GM23338 (cell line): ENCODE data around the gene RAB20. TPM values are rescaled to one million over a fixed set of nuclear protein-coding genes. Genes with fewer than 3 reads are reported as not detected.

Experiments used
- ATAC-seq: fragments of 200-7000 bp; cut with Tn5 transposase; 3 replicates; pipeline ENCODE4 v1.9.1; 2020
- DNase-seq: peaks from one replicate; pipeline ENCODE4 v3.0.0-alpha.2; 2015; ENCODE audit warnings: low spot score
- H2AFZ ChIP-seq: fragments of 200-600 bp; sonication (generic); 2 replicates; pipeline ENCODE4 v1.8.0; 2016; ENCODE audit warnings: antibody characterized with exemption, mild to moderate bottlenecking, moderate library complexity
- H3F3A ChIP-seq: fragments of 200-600 bp; sonication (generic); replicated peaks from 2 replicates; pipeline ENCODE4 v1.8.0; 2017; ENCODE audit warnings: antibody characterized with exemption, mixed run types, low read depth
- H3K27ac ChIP-seq: fragments of 200-600 bp; sonication (generic); 2 replicates; pipeline ENCODE4 v1.6.1; 2016; ENCODE audit warnings: low read depth
- H3K27me3 ChIP-seq: fragments of 200-600 bp; sonication (generic); 2 replicates; pipeline ENCODE4 v1.8.0; 2016; ENCODE audit warnings: mild to moderate bottlenecking, mixed run types, moderate library complexity; ENCODE audit not compliant: insufficient read depth
- H3K36me3 ChIP-seq: fragments of 200-600 bp; sonication (generic); 2 replicates; pipeline ENCODE4 v1.8.0; 2016; ENCODE audit warnings: mild to moderate bottlenecking; ENCODE audit not compliant: insufficient read depth
- H3K4me1 ChIP-seq: fragments of 200-600 bp; sonication (generic); 2 replicates; pipeline ENCODE4 v1.8.0; 2016; ENCODE audit warnings: mild to moderate bottlenecking, moderate library complexity; ENCODE audit not compliant: insufficient read depth
- H3K4me2 ChIP-seq: fragments of 200-600 bp; sonication (generic); 2 replicates; pipeline ENCODE4 v1.7.1; 2017; ENCODE audit warnings: mixed run types
- H3K4me3 ChIP-seq: fragments of 200-600 bp; sonication (generic); 2 replicates; pipeline ENCODE4 v1.6.1; 2016; ENCODE audit warnings: mixed run types
- H3K79me2 ChIP-seq: fragments of 200-600 bp; sonication (generic); replicated peaks from 2 replicates; pipeline ENCODE4 v1.8.0; 2017; ENCODE audit warnings: mild to moderate bottlenecking; ENCODE audit not compliant: insufficient read depth
- H3K9me2 ChIP-seq: fragments of 200-600 bp; sonication (generic); 2 replicates; pipeline ENCODE4 v1.8.0; 2017; ENCODE audit not compliant: insufficient read depth
- H4K20me1 ChIP-seq: fragments of 200-600 bp; sonication (generic); replicated peaks from 2 replicates; pipeline ENCODE4 v1.8.0; 2017; ENCODE audit warnings: mild to moderate bottlenecking; ENCODE audit not compliant: insufficient read depth
- H3K27ac Mint-ChIP-seq: 2 replicates; pipeline ENCODE4 v1.8.0; 2020; ENCODE audit warnings: inconsistent platforms, mild to moderate bottlenecking, moderate library complexity, mixed read lengths
- H3K27me3 Mint-ChIP-seq: 3 replicates; pipeline ENCODE4 v1.8.0; 2022; ENCODE audit warnings: low read depth, mild to moderate bottlenecking, moderate library complexity, mixed read lengths, inconsistent platforms; ENCODE audit not compliant: insufficient read depth, poor library complexity
- H3K36me3 Mint-ChIP-seq: 3 replicates; pipeline ENCODE4 v1.8.0; 2021; ENCODE audit warnings: low read depth, mild to moderate bottlenecking, inconsistent platforms, moderate library complexity, mixed read lengths
- H3K4me1 Mint-ChIP-seq: 3 replicates; pipeline ENCODE4 v1.8.0; 2020; ENCODE audit warnings: mild to moderate bottlenecking, inconsistent platforms, mixed read lengths
- H3K4me3 Mint-ChIP-seq: 3 replicates; pipeline ENCODE4 v1.8.0; 2021; ENCODE audit warnings: moderate library complexity, mild to moderate bottlenecking, inconsistent platforms, mixed read lengths
- H3K9me3 Mint-ChIP-seq: 3 replicates; pipeline ENCODE4 v1.8.0; 2020; ENCODE audit warnings: moderate library complexity, mild to moderate bottlenecking, inconsistent platforms, mixed read lengths
- EZH2 ChIP-seq: fragments of 200-600 bp; sonication (generic); IDR thresholded peaks from one replicate; pipeline ENCODE4 v1.8.0; 2017; ENCODE audit warnings: antibody characterized with exemption, mild to moderate bottlenecking, low read depth; ENCODE audit not compliant: unreplicated experiment
- EZH2phosphoT487 ChIP-seq: fragments of 200-600 bp; sonication (generic); IDR thresholded peaks from one replicate; pipeline ENCODE4 v1.8.1; 2018; ENCODE audit warnings: antibody characterized with exemption; ENCODE audit not compliant: unreplicated experiment
- JUNB ChIP-seq: IDR thresholded peaks from one replicate; pipeline ENCODE4 v1.6.1; 2016; ENCODE audit warnings: antibody characterized with exemption; ENCODE audit not compliant: unreplicated experiment
- NANOG ChIP-seq: IDR thresholded peaks from 2 replicates; pipeline ENCODE4 v1.6.1; 2016; ENCODE audit warnings: antibody characterized with exemption, borderline replicate concordance
- POLR2AphosphoS5 ChIP-seq: IDR thresholded peaks from 2 replicates; pipeline ENCODE4 v1.6.1; 2016; ENCODE audit warnings: antibody characterized with exemption, low read depth
- REST ChIP-seq: IDR thresholded peaks from one replicate; pipeline ENCODE4 v1.6.1; 2018; ENCODE audit warnings: antibody characterized with exemption; ENCODE audit not compliant: unreplicated experiment
- STAT1 ChIP-seq: IDR thresholded peaks from one replicate; pipeline ENCODE4 v1.6.1; 2016; ENCODE audit warnings: antibody characterized with exemption; ENCODE audit not compliant: unreplicated experiment
- ZNF114 ChIP-seq: fragments of 250-450 bp; sonication (Bioruptor Pico); IDR thresholded peaks from 2 replicates; pipeline ENCODE4 v1.5.0; 2020; ENCODE audit warnings: mild to moderate bottlenecking, moderate library complexity
- ZNF331 ChIP-seq: fragments of 250-450 bp; sonication (Bioruptor Pico); IDR thresholded peaks from 2 replicates; pipeline ENCODE4 v1.5.0; 2020; ENCODE audit warnings: low read depth, mild to moderate bottlenecking, moderate library complexity
- ZNF462 ChIP-seq: fragments of 250-450 bp; sonication (Bioruptor Pico); IDR thresholded peaks from 2 replicates; pipeline ENCODE4 v1.5.0; 2020; ENCODE audit warnings: mild to moderate bottlenecking, moderate library complexity
- polyA plus RNA-seq: library from polyadenylated mRNA; unstranded; fragments of >200 nt; fragmentation: Nextera tagmentation; extraction: Ambion mirVana; gene quantifications from 2 replicates; pipeline ENCODE4 v1.2.1, GENCODE V29; 2016
- total RNA-seq: library from RNA; depleted of rRNA; stranded (reverse); fragments of >200 nt; shearing (Covaris generic); gene quantifications from 2 replicates; pipeline ENCODE4 v1.2.3, GENCODE V29; 2014

The RAB20 gene
- total and polyA plus RNA-seq, 2 experiments from 2014 or later, result 12.3 to 26.6 TPM

GRCh38 chr13:110498765-110499164 lies 62.8 kb downstream of the RAB20 start (continued):
- TF ChIP-seq ZNF462 (CRISPR knock-in tag), result no peak
- TF ChIP-seq ZNF331 (CRISPR knock-in tag), result no peak
- no peak for TF ChIP-seq ZNF114
- TF ChIP-seq NANOG, result no peak

GRCh38 chr13:110498327-110498726 lies 63.2 kb downstream of the RAB20 start:
- H4K20me1 ChIP-seq, result 0 out of 2 replicates have a peak, but pooled peaks cover 2% of the 10 kb centered on the region
- no peaks in the 10 kb centered on the region for H3K4me1 Mint-ChIP-seq
- no peak overlapping the region for H3K27ac Mint-ChIP-seq
- H3K4me2 ChIP-seq, result no peak overlapping the region
- H3K79me2 ChIP-seq, result no peaks in the 10 kb centered on the region
- H3K9me2 ChIP-seq, result no peaks in the 10 kb centered on the region
- H3K4me3 ChIP-seq, result no peak overlapping the region
- peaks cover 6% of the 10 kb centered on the region for H3K9me3 Mint-ChIP-seq
- no peaks in the 10 kb centered on the region for H3K4me1 ChIP-seq
- no peaks in the 10 kb centered on the region for H3K36me3 ChIP-seq
- no peak overlapping the region for H3K4me3 Mint-ChIP-seq
- peaks cover 71% of the 10 kb centered on the region for H3K36me3 Mint-ChIP-seq
- ATAC-seq, result no peak
- no peak overlapping the region for H3K27ac ChIP-seq
- H2AFZ ChIP-seq, result no peak overlapping the region
- H3K27me3 ChIP-seq, result no peaks in the 10 kb centered on the region
- peaks cover 3% of the 10 kb centered on the region for H3K27me3 Mint-ChIP-seq
- DNase-seq, result no peak
- H3F3A ChIP-seq, result no peaks in the 10 kb centered on the region
- TF ChIP-seq ZNF331 (CRISPR knock-in tag) (no peak), EZH2 (no peak), EZH2phosphoT487 (no peak), POLR2AphosphoS5 (no peak), STAT1 (no peak), REST (no peak), JUNB (no peak)
